Stimulated activated CD8-positive, alpha-beta memory T cell treated with anti-CD3 and anti-CD28 coated beads, Interleukin-7, amount 100 ng/mL, for 1 hour (primary cell): Measurements from ENCODE around the gene BRD2.

ENCODE experiments used
- DNase-seq, 2 donors: peaks; one replicate each; pipeline ENCODE4 v3.0.0-alpha.2; 2020; ENCODE audit warnings: low read depth in 2 of 2

Gene BRD2

DNA sequence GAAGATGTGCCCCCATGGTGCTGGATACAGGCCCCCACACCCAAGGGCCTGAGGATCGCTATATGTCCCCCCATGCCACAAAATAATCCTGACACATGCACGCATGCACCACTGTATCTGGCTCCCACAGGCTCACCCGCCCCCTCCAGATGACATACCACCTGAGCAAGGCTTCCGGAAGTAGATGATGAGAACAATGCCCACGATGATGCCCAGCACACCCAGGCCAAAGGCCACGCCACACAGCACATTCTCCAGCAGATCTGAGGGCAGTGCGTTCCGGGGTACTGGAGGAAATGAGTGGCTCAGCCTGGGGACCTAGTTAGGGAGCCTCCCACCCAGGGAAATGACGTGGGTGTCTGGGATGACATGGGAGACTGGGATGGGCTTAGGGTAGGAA is 19.3 kb upstream of the BRD2 start:
- no peak for DNase-seq

DNA sequence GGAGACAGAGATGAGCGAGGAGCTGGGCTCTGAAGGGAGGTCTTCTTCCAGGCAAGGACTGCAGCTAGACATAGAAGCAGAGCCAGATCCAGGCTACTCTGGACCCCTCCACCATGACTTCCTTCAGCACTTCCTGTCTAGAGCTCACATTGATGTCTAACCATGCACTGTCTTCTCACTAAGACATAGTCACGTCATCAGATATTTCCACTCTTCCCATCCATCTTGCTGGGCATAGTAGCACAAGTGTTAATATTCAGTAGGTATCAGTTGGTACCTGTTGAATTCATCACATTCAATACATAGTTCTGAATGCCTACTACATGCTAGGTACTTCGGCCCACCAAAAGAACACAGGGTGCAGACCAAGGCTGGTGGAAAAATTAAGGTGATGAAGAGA is 18.4 kb upstream of the BRD2 start:
- no peak for DNase-seq

DNA sequence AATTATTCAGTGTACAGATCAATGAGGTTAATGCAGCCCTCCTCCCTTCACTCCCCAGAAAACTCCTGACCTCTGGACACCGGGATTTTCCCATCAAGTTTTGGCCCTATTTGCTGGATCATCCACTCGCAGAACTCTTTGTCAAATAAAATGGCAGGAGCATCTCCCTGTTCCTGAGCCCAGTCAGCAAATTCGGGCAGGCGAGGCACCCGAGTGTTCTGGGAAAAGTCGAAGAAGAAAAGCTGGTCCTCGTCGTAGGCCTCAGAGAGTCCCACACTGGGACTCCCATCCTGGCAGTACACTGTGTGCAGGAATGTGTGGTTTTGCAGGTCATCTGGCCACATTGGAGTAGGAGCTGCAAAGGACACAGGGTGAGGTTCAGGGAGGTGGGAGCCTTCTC is 17.9 kb upstream of the BRD2 start:
- DNase-seq: no peak

DNA sequence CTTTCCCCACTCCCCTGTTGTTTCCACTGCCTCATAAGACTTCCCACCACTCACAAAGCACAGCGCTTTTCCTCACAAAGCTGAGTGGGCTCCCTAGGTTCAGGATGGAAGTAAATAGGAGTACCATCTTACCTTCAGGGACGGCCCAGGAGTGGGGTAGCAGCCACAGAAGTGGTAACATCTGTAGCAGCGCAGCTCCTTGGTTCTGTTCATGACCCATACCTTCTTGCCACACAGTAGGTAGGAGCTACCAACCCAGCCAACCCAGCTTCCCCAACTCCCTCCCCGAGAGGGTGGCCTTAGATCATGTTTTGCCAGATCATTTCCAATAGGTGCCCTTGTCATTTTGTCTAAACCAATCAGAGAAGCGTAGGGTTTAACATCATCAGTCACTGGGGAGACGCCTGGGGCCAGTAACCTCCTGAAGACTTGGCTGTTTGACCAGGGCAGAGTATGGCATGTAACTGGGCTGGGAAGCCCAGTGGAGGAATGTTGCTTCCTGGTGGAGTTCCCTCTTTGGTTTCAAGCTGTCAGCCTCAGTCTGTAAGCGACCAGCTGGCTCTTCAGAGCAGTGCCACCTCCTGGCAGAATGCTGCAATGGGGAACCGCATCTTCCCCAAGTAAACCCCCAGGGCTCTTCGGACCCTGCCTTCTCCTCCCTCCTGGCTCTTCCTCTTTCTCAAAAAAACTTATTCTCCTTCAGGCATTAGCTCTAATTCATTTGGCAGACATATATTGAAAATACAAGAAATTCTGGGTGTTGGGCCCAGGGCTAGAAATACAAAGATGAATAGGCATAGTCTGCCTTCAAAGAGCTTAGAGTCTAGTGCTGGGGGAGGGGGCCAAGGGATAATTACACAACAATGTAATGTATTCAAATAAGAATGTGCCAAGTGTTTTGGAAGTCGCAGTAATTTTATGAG is 15.3 kb upstream of the BRD2 start, which contains the start of gene HLA-DMA:
Gene HLA-DMA, minus strand, starts transcription at position 281 of the 923 bp plus-strand sequence. Its CDS starts 61 bp downstream, at position 220.
- no peak for DNase-seq

DNA sequence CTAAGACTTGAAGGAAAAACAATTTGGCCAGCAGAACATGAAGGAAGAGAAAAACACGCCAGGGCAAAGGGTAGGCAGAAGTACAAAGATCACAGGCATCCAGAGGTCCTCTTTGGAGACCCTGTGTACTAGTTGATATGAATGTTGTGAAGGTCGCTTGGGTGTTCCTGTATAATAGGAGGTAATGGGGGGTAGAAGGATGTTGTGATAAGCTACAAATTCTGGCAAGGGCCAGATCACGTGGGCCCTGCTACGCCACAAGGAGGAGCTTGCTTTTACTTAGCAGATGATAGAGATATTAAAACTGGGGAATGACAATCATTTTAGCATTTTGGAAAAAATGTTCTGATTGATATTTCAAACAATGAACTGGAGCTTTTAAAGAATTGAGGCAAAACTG is 14.6 kb upstream of the BRD2 start:
- no peak for DNase-seq

DNA sequence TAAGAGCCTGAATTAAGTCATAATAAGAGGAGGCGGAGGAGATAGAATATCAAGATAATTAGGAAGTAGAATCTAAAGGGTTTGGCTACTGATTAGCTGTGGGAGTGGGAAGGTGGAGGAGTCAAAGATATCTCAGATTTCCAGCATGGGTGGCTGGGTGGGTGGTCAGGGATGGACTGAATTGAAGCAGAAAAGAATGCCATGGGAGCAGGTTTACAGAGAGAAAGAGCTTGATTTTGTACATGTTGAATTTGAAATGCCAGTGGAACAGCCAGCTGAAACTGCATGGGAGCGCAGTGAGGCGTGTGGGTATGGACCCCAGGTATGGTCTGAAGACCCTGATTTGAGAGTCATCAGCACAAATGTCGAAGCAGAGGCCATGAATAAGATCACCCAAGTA is 14.1 kb upstream of the BRD2 start:
- DNase-seq: no peak

DNA sequence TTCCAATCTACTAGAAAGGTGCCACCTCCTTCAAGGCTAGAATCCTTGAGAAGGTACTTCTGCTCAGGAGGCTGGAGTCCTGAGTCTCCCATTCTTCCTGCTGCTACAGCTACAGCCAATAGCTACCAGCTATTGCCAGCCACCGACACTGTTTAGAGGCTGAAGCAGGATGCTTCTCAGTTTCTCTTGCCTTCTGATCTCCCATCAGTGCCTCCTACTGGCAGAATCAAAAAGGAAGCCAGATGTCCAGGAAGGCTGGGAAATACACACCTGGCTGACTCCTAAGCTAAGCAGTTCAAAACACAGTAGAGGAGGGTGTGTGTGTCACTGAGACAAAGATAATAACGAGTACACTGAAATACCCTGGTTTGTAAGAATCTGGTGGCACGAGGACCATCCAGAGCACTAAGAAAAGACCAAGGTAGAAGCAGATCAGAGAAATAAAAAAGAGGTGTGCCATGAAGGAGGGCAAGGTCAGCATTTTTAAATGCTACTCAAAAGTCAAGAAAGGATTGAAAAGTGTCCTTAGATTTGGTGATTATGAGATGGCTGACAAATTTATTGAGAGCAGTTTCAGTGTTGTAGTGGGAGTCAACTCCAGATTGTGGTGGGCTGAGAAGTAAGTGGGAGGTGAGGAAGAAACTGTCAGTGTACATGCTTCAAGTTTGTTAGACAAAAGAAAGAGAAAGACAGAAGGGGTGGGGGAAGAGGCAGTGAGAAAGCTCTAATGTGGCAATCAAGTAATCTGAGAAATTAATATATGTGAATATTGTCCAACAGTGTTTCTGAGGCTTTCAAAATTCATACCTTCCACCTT is 13.2 kb upstream of the BRD2 start:
- DNase-seq: no peak

DNA sequence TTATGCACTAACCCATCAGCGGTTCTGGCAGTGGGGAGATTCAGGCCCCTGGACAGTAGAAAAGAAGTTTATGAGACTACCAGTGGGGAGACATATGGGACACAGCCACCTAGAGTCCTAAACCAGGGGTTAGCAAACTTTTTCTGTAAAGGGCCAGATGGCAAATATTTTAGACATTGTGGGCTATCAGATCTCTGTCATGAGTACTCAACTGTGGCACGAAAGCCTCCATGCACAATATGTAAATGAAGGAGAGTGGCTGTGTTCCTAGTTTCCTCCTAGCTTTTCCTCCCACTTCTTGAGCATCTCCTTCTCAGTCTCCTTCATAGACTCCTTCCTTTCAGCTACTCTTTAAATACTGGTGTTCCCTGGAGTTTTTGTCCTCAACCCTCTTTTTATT is 12.2 kb upstream of the BRD2 start:
- no peak for DNase-seq

DNA sequence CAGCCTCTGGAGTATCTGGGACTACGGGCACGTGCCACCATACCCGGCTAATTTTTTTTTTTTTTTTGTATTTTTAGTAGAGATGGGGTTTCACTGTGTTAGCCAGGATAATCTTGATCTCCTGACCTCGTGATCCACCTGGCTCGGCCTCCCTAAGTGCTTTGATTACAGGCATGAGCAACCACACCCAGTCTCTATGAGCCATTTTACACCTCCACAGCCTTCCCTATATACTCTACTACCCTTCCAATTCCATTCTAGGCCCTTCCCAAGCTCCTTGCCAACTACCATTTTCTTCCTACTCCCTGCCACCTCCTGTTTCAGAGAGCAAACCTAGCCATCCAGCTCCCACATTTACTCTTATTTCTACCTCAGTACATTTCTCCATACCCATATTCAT is 7.8 kb upstream of the BRD2 start:
- DNase-seq: no peak

DNA sequence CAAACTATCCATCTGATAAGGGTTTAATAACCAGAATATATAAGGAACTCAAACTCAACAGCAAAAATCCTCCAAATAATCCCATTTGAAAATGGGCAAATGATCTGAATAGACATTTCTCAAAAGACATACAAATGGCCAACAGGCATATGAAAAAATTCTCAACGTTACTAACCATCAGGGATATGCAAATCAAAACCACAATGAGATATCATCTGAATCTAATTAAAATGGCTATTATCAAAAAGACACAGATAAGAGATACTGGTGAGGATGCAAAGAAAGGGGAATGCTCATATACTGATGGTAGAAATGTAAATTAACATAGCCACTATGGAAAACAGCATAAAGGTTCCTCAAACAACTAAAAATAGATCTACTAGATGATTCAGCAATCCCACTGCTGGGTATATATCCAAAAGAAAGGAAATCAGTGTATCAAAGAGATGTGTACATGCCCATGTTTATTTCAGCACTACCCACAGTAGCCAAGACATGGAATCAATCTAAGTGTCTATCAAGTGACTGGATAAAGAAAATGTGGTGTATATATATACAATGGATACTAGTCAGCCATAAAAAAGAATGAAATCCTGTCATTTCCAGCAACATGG is 6.1 kb upstream of the BRD2 start:
- no peak for DNase-seq

DNA sequence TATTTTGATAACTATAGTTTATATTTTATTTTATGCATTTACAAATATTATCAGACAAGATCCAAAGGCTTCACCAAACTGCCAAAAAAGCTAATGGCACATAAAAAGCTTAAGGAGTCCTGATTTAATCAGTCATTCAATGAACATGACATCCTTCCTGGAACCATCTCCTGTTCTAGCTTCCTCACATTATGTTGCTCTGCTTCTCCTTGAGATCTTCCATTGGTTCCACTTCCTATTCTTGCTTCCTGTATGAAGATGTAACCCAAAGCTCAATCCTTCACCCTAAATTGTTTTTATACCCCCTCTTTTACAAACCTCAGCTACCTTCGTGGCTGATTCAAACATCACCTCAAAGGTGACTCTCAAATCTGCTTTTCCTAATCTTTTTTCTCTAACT is 4.5 kb upstream of the BRD2 start:
- DNase-seq: no peak

DNA sequence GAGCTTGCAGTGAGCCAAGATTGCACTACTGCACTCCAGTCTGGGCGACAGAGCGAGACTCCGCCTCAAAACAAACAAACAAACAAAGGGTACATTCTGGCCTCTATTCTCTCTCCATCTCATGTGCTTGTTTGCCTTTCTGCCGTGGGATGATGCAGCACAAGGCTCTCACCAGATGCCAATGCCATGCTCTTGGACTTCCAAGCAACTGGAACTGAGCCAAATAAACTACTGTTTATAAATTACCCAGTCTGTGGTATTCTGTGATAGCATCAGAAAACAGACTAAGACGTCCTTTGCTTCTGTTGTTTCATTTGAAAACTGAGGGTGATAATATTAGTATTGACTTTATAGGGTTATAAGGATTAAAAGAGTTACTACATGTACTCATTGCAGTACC is 3.6 kb upstream of the BRD2 start:
- no peak for DNase-seq

DNA sequence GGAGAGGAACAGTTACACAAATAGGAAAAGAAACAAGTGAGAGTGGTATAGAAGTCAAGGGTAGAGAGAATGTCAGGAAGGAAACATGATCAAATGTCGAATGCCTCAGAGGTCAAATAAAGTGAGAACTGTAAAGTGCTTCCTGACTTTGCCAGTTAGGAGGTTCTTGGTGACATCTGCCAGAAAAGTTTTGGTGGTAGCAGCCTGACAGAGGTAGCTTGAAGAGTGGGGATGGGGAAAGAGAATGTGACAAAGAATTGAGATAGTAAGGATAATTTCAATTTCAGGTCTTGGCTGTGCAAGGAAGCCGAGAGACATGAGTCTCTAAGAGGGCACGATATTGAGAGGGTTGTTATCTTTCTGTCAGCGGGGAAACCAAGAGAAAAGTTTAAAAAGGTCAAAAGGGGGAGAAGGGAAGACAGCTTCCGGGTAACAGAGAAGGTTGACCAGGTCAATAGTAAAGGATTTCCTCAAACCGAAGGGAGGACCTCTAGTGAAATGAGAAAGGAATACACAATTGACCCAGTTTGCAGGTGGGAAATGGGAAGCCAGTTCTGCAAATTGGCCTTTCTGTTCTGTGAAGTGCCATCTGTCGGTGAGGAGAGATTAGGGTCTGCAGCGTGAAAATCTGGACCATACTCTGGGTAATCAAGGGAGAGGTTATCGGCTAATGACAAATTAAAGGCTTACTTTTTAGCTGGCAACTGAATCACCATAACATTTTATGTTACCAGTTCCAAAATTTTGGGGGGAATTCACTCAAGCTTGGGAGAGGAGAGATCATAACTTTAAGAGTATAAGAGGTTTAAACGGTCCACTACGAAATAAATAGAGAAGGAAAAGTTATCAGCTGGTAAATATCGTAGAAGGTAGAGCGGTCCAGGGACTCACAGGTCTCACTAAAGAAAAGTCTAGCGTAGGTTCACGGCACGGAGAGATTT is 973 bp upstream of the BRD2 start:
- DNase-seq: no peak

DNA sequence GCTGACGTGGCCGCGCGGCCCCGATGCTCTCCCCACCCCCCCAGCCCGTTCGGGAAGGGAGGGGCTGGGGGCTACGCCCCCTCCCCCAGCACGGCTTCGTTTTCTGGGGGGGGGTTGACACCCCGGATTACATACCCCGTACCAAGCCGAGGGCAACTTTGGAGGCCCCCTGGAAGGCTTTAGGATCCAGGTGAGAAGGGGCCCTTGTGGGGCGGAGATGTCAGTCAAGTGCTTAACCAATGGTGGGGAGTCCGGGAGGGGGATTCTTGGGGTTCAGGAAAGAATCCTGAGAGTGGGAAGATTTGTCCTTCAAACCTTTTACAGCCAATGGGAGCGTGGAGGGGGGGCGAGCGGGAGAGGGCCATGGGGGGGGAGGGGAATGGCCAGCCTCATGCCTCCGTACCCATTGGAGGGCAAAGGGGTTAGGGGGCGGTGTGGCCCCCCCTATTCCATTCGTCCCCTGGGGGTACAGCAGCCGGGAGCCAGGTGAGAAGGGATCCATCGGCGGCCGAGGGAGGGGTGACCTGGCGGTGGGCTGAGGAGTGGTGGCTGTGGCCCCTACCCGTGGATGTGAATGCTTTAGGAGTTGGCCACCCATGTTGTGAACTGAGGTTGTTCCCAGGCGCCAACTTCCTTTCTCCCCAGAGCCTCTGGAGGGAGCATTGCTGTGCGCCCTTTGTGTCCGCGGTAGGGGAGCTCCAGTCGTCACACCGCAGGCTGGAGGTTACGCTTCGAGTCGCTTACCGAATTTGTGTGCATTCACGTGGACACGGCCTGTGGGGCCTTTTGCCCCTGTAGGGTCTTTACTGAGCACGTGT is 682 bp downstream of the BRD2 start:
- no peak for DNase-seq

DNA sequence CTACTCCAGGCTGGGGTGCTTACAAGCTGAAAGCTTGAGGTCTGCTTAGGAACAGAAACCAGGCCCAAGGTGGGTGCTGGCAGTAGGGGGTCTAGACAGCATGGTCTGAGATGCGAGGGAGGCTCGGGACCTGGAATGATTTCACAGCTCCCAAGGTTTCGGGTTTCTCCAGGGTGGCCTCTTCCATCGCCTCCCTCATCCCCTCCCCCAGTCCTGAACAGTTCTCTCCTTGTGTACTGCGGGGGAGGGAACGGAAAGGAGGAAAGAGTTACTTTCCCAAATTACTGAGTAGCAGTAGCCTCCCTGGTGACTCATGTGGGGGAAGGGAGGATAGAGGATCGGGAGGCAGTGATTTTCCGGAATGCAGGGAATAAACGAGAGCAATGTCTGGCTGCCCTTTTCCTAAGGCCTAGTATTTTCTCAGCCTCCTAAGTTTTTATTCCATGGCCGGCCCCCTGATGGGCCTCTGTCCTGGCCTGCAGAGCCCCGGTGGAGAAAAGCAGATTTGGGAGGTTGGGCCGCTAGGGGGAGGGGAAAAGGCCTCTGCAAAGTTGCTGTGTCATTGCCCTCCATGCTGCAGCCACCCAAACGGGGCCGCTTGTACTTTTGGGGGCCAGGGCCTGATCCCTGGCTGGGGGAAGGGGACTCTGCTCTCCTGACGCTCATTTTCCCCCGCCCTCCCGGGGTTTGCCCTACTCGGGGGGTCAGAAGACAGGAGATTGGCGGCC is 1.5 kb downstream of the BRD2 start:
- no peak for DNase-seq

DNA sequence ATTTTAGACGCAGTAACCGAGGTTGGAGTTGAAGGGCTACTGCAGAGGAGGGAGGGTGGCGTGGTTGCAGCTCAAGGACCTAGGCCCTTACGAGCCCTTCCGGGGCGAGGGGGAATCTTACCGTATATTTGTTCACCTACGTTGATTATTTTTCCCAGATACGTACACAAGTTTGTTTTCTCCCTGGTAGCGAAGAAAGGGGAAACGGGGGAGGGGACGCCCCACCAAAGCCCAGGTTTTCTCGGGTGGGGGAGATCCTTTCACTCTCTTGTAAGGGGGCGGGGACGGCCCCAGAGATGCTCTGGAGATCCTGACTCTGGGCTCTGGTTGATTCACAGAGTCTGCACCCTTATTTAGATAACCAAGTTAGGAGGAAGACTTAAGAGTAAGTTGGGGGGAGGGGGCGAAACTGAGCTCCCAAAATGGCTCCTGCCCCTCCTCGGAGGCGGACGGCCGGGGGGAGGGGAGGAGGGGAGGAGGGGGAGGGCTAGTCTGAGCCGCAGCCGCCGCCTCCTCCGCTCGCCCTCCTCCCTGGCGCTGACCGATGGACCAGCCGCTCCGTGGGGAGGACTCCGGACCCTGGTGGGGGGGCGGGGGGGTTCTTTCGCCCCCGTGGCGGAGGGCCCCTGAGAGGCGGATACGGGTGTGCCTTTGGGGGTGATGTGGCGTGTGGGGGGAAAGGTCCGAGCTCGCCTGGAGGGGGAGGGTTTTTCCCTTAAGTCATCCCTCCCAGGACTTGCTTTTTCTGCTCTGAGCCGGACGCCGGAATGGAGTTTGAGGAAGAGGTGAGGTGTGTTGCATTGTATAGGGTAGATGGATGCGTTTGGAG is 2.2 kb downstream of the BRD2 start:
- no peak for DNase-seq

DNA sequence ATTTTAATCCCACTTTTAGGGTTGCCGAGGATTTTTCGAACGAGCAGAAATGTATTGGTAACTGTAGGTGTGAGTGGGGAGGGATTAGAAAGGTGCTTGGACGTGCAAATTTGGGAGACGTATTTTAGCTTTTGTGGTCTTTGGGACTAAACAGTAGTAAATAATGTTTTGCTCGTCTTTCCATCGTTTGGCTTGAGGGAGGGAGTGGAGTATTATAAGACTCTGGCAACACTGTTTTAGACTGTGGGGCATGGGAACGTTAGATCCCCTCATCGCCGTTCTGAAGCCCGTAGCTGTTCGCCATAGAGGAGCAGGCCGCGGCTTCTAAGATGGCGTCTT is 2.8 kb downstream of the BRD2 start:
- no peak for DNase-seq

DNA sequence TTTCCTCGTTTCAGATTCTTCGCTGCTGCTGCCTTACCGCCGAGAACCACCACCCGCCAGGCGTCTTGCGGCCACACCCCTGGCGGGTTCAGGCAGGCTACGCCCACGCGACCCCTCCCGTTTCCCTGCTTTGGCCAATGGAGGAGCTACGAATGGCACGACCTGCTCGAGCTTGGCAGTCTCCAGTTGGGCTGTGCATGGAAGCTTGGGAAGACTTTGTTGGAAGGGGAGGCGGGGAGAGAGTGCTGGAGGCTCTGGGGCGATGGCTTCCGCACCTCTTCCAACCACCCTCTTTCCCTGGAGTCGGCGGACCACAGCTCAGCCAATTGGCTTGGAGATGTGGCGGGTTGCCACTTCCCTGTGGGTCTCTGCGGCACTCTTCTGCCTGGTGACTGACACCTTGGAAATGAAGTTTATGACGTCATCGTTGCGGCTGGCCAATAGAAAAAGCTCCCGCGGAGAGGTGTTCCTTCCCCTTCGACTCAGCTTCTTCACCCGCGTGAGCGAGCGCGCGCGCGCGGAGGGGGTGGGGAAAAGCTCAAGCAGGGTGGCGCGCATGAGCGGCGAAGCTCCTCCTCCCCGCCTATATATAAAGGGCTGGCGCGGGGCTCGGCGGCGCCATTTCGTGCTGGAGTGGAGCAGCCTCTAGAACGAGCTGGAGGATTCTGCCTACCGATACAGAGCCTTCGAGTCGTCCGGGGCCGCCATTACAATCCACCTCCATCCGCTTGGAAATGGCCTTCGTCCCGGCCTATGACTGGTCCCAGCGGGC is 3.4 kb downstream of the BRD2 start:
- peak; percentile 99 to 100 for DNase-seq
